GM18870 (cell line): ENCODE measurements around the gene OCA2.
"Not testable (repeated sequence)": the region's sequence is repeated elsewhere in the genome, so short reads cannot be mapped to it uniquely, and the experiment has no call there.

Experiments used
- ATAC-seq: cut with Tn5 transposase; IDR thresholded peaks from one replicate; pipeline ENCODE4 v1.9.1; 2021; ENCODE audit warnings: moderate library complexity; ENCODE audit not compliant: unreplicated experiment

Gene OCA2

GRCh38 chr15:27854601-27855000 lies 244.5 kb downstream of the OCA2 start:
- ATAC-seq = no peak

GRCh38 chr15:27853624-27854455 lies 245.3 kb downstream of the OCA2 start:
- no peak for ATAC-seq

GRCh38 chr15:27851858-27852210 lies 247.3 kb downstream of the OCA2 start:
- no peak for ATAC-seq

GRCh38 chr15:27850981-27851857 lies 247.9 kb downstream of the OCA2 start:
- ATAC-seq = no peak

- ATAC-seq = no peak
Observed at GRCh38 chr15:27850050-27850449, 249.1 kb downstream of the OCA2 start.

- not testable (repeated sequence) for ATAC-seq
Observed at GRCh38 chr15:27848936-27849335, 250.2 kb downstream of the OCA2 start.

GRCh38 chr15:27847775-27848710 lies 251.1 kb downstream of the OCA2 start:
- no peak for ATAC-seq

- no peak for ATAC-seq
Observed at GRCh38 chr15:27846722-27847395, 252.3 kb downstream of the OCA2 start.

GRCh38 chr15:27845535-27846369 lies 253.4 kb downstream of the OCA2 start:
- ATAC-seq = no peak

- no peak for ATAC-seq
Observed at GRCh38 chr15:27844018-27844666, 255.0 kb downstream of the OCA2 start.

- no peak for ATAC-seq
Observed at GRCh38 chr15:27843146-27843545, 256.0 kb downstream of the OCA2 start.

GRCh38 chr15:27842526-27842925 lies 256.6 kb downstream of the OCA2 start:
- no peak for ATAC-seq

GRCh38 chr15:27835233-27835939 lies 263.7 kb downstream of the OCA2 start:
- no peak for ATAC-seq

GRCh38 chr15:27834684-27835083 lies 264.4 kb downstream of the OCA2 start:
- ATAC-seq = no peak

- ATAC-seq = no peak
Observed at GRCh38 chr15:27833974-27834373, 265.1 kb downstream of the OCA2 start.

GRCh38 chr15:27833178-27833577 lies 265.9 kb downstream of the OCA2 start:
- ATAC-seq = no peak

- ATAC-seq = no peak
Observed at GRCh38 chr15:27832237-27832596, 266.9 kb downstream of the OCA2 start.
